OCI-LY3 (cell line): ENCODE data around the gene RHOD.

Source experiments
- H2AFZ ChIP-seq: fragments of 200-600, 300-600 bp; shearing (Covaris generic); 2 replicates; pipeline ENCODE4 v1.6.0; 2014; ENCODE audit warnings: antibody characterized with exemption, low read depth, low read length
- H3K27ac ChIP-seq: fragments of 200-600, 300-600 bp; sonication (generic); 2 replicates; pipeline ENCODE4 v1.5.1; 2014; ENCODE audit warnings: mild to moderate bottlenecking, low read length, moderate library complexity, mixed read lengths
- H3K27me3 ChIP-seq: fragments of 200-600, 300-600 bp; sonication (generic); 2 replicates; pipeline ENCODE4 v1.6.1; 2014; ENCODE audit warnings: low read depth, low read length, mixed read lengths
- H3K36me3 ChIP-seq: fragments of 200-600, 300-600 bp; sonication (generic); replicated peaks from 2 replicates; pipeline ENCODE3; 2014; ENCODE audit warnings: low read depth, low read length, mixed read lengths
- H3K4me1 ChIP-seq: fragments of 300-600, 200-600 bp; sonication (generic); 2 replicates; pipeline ENCODE4 v1.6.1; 2014; ENCODE audit warnings: low read length, mixed read lengths
- H3K4me2 ChIP-seq: fragments of 200-600, 300-600 bp; sonication (generic); 2 replicates; pipeline ENCODE4 v1.6.1; 2014; ENCODE audit warnings: low read length, mixed read lengths
- H3K4me3 ChIP-seq: fragments of 300-600, 200-600 bp; sonication (generic); 2 replicates; pipeline ENCODE4 v1.5.1; 2014; ENCODE audit warnings: antibody characterized with exemption, mild to moderate bottlenecking, low read length, moderate library complexity
- H3K79me2 ChIP-seq: fragments of 300-600, 200-600 bp; shearing (Covaris generic); 2 replicates; pipeline ENCODE4 v1.6.1; 2014; ENCODE audit warnings: mild to moderate bottlenecking, low read length, mixed read lengths
- H3K9ac ChIP-seq: fragments of 300-600, 200-600 bp; shearing (Covaris generic); 2 replicates; pipeline ENCODE4 v1.6.0; 2014; ENCODE audit warnings: mild to moderate bottlenecking, low read length, moderate library complexity
- H3K9me3 ChIP-seq: fragments of 200-600, 300-600 bp; shearing (Covaris generic); 2 replicates; pipeline ENCODE4 v1.6.1; 2014; ENCODE audit warnings: low read length, mixed read lengths; ENCODE audit not compliant: insufficient read depth
- H4K20me1 ChIP-seq: fragments of 200-600, 300-600 bp; sonication (generic); 2 replicates; pipeline ENCODE4 v1.6.1; 2016; ENCODE audit warnings: low read length, mixed read lengths; ENCODE audit not compliant: insufficient read depth
- CTCF ChIP-seq: fragments of 200-600, 300-600 bp; sonication (generic); IDR thresholded peaks from 2 replicates; pipeline ENCODE4 v1.5.1; 2014; ENCODE audit warnings: antibody characterized with exemption, low read length, low read depth
- EZH2phosphoT487 ChIP-seq: fragments of 200-600 bp; shearing (Covaris generic); IDR thresholded peaks from 2 replicates; pipeline ENCODE4 v1.6.1; 2018; ENCODE audit warnings: antibody characterized with exemption, mixed run types, low read depth

RHOD gene

GRCh38 chr11:67024410-67024809 lies 32.2 kb upstream of the RHOD start:
- Histone ChIP-seq H3K27ac (no peak overlapping the region), H2AFZ (no peak overlapping the region), H4K20me1 (no peaks in the 10 kb centered on the region), H3K9ac (no peak overlapping the region), H3K4me3 (peak overlapping the region; percentile 6; the same call in 1 of the 2 replicates), H3K36me3 (no peaks in the 10 kb centered on the region), H3K79me2 (no peaks in the 10 kb centered on the region), H3K9me3 (no peaks in the 10 kb centered on the region), H3K27me3 (peaks cover 63% of the 10 kb centered on the region), H3K4me2 (peak overlapping the region; percentile 65), H3K4me1 (peaks cover 59% of the 10 kb centered on the region)
- TF ChIP-seq CTCF = no peak
- no peak for TF ChIP-seq EZH2phosphoT487

- Histone ChIP-seq H2AFZ (no peak overlapping the region), H3K4me3 (peak overlapping the region; percentile 6; the same call in 1 of the 2 replicates), H3K79me2 (no peaks in the 10 kb centered on the region), H3K36me3 (no peaks in the 10 kb centered on the region), H3K9me3 (no peaks in the 10 kb centered on the region), H3K27ac (no peak overlapping the region), H3K4me2 (peak overlapping the region; percentile 65), H3K9ac (no peak overlapping the region), H3K4me1 (peaks cover 56% of the 10 kb centered on the region), H4K20me1 (no peaks in the 10 kb centered on the region), H3K27me3 (peaks cover 68% of the 10 kb centered on the region)
- TF ChIP-seq CTCF = no peak
- no peak for TF ChIP-seq EZH2phosphoT487
Observed at GRCh38 chr11:67024966-67025365, 31.7 kb upstream of the RHOD start.

GRCh38 chr11:67025750-67026149 lies 30.9 kb upstream of the RHOD start:
- H3K9me3 ChIP-seq = no peaks in the 10 kb centered on the region
- H3K27ac ChIP-seq = no peak overlapping the region
- no peak for TF ChIP-seq CTCF
- TF ChIP-seq EZH2phosphoT487 = no peak
- H3K79me2 ChIP-seq = no peaks in the 10 kb centered on the region
- peaks cover 57% of the 10 kb centered on the region for H3K4me1 ChIP-seq
- H3K4me3 ChIP-seq = no peak overlapping the region
- H3K9ac ChIP-seq = no peak overlapping the region
- H3K36me3 ChIP-seq = no peaks in the 10 kb centered on the region
- no peaks in the 10 kb centered on the region for H4K20me1 ChIP-seq
- H3K27me3 ChIP-seq = peaks cover 76% of the 10 kb centered on the region
- H2AFZ ChIP-seq = no peak overlapping the region
- no peak overlapping the region for H3K4me2 ChIP-seq

- Histone ChIP-seq H4K20me1 (no peaks in the 10 kb centered on the region), H3K4me3 (no peak overlapping the region), H2AFZ (no peak overlapping the region), H3K4me1 (peaks cover 61% of the 10 kb centered on the region), H3K9ac (no peak overlapping the region), H3K79me2 (no peaks in the 10 kb centered on the region), H3K4me2 (no peak overlapping the region), H3K9me3 (no peaks in the 10 kb centered on the region), H3K36me3 (no peaks in the 10 kb centered on the region), H3K27me3 (peaks cover 76% of the 10 kb centered on the region), H3K27ac (no peak overlapping the region)
- TF ChIP-seq EZH2phosphoT487 (no peak), CTCF (no peak)
Observed at GRCh38 chr11:67026941-67027340, 29.7 kb upstream of the RHOD start.
